ENCODE results near the gene PSD4. TPM values are rescaled to one million over a fixed set of nuclear protein-coding genes. Genes with fewer than 3 reads are reported as not detected.

Gene PSD4
- total RNA-seq, 2 donors from 2014 or later: 2.4 to 4.5 TPM

- no peak for DNase-seq (ENCODE audit: low spot score)
- H3K4me3 ChIP-seq: no peak overlapping the region
- H3K9me3 ChIP-seq: no peaks in the 10 kb centered on the region
- H3K27me3 ChIP-seq: no peaks in the 10 kb centered on the region
- no peaks in the 10 kb centered on the region for H3K36me3 ChIP-seq
- no peak overlapping the region for H3K27ac ChIP-seq
- no peak for TF ChIP-seq CTCF (IDR thresholded peaks at IDR 0.05)
- peaks cover 0 to 17% of the 10 kb centered on the region in 2 donors for H3K4me1 ChIP-seq
Measured at GRCh38 chr2:113257516-113258264, 83.9 kb downstream of the PSD4 start.

- H3K36me3 ChIP-seq: no peaks in the 10 kb centered on the region
- TF ChIP-seq CTCF (IDR thresholded peaks at IDR 0.05): no peak
- DNase-seq (ENCODE audit: low spot score): no peak
- no peak overlapping the region for H3K4me3 ChIP-seq
- H3K27me3 ChIP-seq: no peaks in the 10 kb centered on the region
- H3K4me1 ChIP-seq: peaks cover 0 to 17% of the 10 kb centered on the region in 2 donors
- no peak overlapping the region for H3K27ac ChIP-seq
- no peaks in the 10 kb centered on the region for H3K9me3 ChIP-seq
Measured at GRCh38 chr2:113258471-113259147, 84.8 kb downstream of the PSD4 start.

Other genes with a start within 250 kb of the PSD4 start
- gene IL36G, start 196.0 kb upstream of the PSD4 start, total RNA-seq: not detected
- gene IL36A, start 168.5 kb upstream of the PSD4 start, total RNA-seq: not detected
- gene IL36B, start 121.1 kb upstream of the PSD4 start, total RNA-seq: not detected
- not detected for gene IL36RN, start 114.8 kb upstream of the PSD4 start, total RNA-seq
- not detected for gene IL1F10, start 106.0 kb upstream of the PSD4 start, total RNA-seq
- 1 to 10 TPM in 1 of 2 donors, under 1 TPM in 1; 0.41 to 1.3 TPM for gene IL1RN, start 46.4 kb upstream of the PSD4 start, total RNA-seq
- 1 to 10 TPM in 1 of 2 donors, under 1 TPM in 1; 0.37 to 1.2 TPM for gene PAX8, start 105.0 kb downstream of the PSD4 start, total RNA-seq

Measured in right atrium auricular region (tissue), 2 donors.